ENCODE results near the gene MET. TPM values are rescaled to one million over a fixed set of nuclear protein-coding genes. Genes with fewer than 3 reads are reported as not detected.

MET gene
- total and polyA plus RNA-seq, 2 of the 13 experiments (the other 11 are each of a cell fraction or from before 2014, with no cell fraction given), result 21.8 to 31.5 TPM

DNA sequence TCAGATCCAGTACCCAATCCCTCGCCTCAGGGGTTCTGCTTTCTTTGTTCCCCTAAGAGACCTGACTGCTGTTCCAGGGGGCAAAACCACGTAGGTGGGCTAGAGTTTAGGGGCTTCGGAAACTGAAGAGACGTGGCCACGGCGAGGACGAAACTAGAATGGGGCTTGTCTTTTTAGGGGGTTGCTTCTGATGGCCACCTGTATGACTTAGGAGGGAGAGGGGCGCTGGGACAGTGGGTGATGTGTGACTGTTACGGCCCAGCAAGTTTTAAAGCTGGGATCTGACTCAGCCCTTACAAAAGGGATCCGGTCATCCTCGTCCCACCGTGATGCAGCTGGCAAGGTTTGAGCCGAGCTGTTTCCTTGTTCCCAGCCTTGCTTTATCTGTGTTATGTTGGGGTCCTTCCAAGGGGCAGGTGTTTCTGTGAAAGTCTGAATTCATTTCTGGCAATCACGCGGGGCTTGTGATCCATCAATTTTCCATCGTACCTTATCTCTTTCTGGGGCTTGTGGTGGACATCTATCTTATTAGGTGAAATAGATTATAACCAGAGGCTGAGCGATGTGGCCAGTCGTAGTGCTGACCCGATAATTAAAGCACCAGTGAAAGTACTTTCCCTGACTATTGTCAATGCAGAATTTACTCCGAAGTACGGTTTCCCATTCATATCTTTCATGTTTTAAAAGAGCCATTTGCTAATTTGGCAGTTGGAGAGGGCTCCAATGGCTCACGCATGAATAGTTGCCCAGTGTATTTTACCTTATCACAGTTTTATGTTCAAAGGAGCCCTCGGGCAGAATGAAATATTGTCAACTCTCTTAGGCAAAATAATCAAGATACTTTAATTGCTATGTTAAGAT, 830 bp downstream of the MET start (continued):
- TF ChIP-seq, protein P1, sequence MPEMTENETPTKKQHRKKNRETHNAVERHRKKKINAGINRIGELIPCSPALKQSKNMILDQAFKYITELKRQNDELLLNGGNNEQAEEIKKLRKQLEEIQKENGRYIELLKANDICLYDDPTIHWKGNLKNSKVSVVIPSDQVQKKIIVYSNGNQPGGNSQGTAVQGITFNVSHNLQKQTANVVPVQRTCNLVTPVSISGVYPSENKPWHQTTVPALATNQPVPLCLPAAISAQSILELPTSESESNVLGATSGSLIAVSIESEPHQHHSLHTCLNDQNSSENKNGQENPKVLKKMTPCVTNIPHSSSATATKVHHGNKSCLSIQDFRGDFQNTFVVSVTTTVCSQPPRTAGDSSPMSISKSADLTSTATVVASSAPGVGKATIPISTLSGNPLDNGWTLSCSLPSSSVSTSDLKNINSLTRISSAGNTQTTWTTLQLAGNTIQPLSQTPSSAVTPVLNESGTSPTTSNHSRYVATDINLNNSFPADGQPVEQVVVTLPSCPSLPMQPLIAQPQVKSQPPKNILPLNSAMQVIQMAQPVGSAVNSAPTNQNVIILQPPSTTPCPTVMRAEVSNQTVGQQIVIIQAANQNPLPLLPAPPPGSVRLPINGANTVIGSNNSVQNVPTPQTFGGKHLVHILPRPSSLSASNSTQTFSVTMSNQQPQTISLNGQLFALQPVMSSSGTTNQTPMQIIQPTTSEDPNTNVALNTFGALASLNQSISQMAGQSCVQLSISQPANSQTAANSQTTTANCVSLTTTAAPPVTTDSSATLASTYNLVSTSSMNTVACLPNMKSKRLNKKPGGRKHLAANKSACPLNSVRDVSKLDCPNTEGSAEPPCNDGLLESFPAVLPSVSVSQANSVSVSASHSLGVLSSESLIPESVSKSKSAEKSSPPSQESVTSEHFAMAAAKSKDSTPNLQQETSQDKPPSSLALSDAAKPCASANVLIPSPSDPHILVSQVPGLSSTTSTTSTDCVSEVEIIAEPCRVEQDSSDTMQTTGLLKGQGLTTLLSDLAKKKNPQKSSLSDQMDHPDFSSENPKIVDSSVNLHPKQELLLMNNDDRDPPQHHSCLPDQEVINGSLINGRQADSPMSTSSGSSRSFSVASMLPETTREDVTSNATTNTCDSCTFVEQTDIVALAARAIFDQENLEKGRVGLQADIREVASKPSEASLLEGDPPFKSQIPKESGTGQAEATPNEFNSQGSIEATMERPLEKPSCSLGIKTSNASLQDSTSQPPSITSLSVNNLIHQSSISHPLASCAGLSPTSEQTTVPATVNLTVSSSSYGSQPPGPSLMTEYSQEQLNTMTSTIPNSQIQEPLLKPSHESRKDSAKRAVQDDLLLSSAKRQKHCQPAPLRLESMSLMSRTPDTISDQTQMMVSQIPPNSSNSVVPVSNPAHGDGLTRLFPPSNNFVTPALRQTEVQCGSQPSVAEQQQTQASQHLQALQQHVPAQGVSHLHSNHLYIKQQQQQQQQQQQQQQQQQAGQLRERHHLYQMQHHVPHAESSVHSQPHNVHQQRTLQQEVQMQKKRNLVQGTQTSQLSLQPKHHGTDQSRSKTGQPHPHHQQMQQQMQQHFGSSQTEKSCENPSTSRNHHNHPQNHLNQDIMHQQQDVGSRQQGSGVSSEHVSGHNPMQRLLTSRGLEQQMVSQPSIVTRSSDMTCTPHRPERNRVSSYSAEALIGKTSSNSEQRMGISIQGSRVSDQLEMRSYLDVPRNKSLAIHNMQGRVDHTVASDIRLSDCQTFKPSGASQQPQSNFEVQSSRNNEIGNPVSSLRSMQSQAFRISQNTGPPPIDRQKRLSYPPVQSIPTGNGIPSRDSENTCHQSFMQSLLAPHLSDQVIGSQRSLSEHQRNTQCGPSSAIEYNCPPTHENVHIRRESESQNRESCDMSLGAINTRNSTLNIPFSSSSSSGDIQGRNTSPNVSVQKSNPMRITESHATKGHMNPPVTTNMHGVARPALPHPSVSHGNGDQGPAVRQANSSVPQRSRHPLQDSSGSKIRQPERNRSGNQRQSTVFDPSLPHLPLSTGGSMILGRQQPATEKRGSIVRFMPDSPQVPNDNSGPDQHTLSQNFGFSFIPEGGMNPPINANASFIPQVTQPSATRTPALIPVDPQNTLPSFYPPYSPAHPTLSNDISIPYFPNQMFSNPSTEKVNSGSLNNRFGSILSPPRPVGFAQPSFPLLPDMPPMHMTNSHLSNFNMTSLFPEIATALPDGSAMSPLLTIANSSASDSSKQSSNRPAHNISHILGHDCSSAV (CRISPR knock-in tag; IDR thresholded peaks at IDR 0.05; ENCODE audit: borderline replicate concordance), result no peak
- TF ChIP-seq ZSCAN25 (CRISPR knock-in tag; IDR thresholded peaks at IDR 0.05) (no peak), ZNF850 (CRISPR knock-in tag; conservative IDR thresholded peaks at IDR 0.05) (no peak), ZNF557 (CRISPR knock-in tag; IDR thresholded peaks at IDR 0.05) (no peak), SAP130 (CRISPR knock-in tag; IDR thresholded peaks at IDR 0.05; ENCODE audit: low read depth) (peak; percentile 3; the same call in 1 of the 2 replicates), RXRA (CRISPR knock-in tag; IDR thresholded peaks at IDR 0.05) (0 out of 2 replicates have a peak, but pooled peaks have one; percentile 12), KMT2A (CRISPR knock-in tag; IDR thresholded peaks at IDR 0.05) (peak; percentile 64; the same call in 1 of the 2 replicates), ATM (IDR thresholded peaks at IDR 0.05; ENCODE audit: borderline replicate concordance) (no peak), BRCA1 (CRISPR knock-in tag; IDR thresholded peaks at IDR 0.05) (no peak), TEF (CRISPR knock-in tag; IDR thresholded peaks at IDR 0.05) (no peak), ZNF646 (CRISPR knock-in tag; IDR thresholded peaks at IDR 0.05) (0 out of 2 replicates have a peak, but pooled peaks have one; percentile 16), ZNF431 (CRISPR knock-in tag; IDR thresholded peaks at IDR 0.05; ENCODE audit: borderline replicate concordance, low read depth) (0 out of 2 replicates have a peak, but pooled peaks have one; percentile 7), PAF1 (CRISPR knock-in tag; IDR thresholded peaks at IDR 0.05) (no peak), HMG20B (CRISPR knock-in tag; conservative IDR thresholded peaks at IDR 0.05) (0 out of 2 replicates have a peak, but pooled peaks have one; percentile 12)

All from HepG2 (cell line).